ENCODE results near the gene NUTM2D.
"Not testable (repeated sequence)": the region's sequence is repeated elsewhere in the genome, so short reads cannot be mapped to it uniquely, and the experiment has no call there.

- not testable (repeated sequence) for TF ChIP-seq POLR2A (IDR thresholded peaks at IDR 0.05; ENCODE audit: low read depth); CTCF (IDR thresholded peaks at IDR 0.05); EP300 (IDR thresholded peaks at IDR 0.05); POLR2AphosphoS5 (IDR thresholded peaks at IDR 0.05)
These were observed 4.7 kb upstream of the NUTM2D start for GRCh38 chr10:87352825-87353224.
